Superior temporal gyrus (tissue), 1 donor: Measurements from ENCODE around the gene ODAD2.
"Not testable (repeated sequence)": the region's sequence is repeated elsewhere in the genome, so short reads cannot be mapped to it uniquely, and the experiment has no call there.

ENCODE experiments used
- DNase-seq: peaks from one replicate; pipeline ENCODE4 v3.0.0-alpha.2; 2016; ENCODE audit errors: extremely low spot score

ODAD2 gene

GRCh38 chr10:27970795-27971194 is 28.1 kb downstream of the ODAD2 start:
- DNase-seq, result not testable (repeated sequence)

DNA sequence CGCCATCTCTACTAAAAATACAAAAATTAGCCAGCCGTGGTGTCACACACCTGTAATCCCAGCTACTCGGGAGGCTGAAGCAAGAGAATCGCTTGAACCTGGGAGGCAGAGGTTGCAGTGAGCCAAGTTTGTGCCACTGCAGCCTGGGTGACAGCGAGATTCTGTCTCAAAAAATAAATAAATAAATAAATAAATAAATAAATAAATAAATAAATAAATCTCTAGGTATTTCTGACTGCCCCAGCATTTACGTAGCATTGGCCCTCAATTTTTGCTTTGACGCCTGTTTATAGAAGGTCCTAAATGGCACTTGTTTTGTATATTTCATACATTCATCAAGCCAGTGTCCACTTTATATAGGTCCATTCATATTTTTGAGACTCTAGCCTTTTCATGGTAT is 28.9 kb downstream of the ODAD2 start:
- DNase-seq, result not testable (repeated sequence)

DNA sequence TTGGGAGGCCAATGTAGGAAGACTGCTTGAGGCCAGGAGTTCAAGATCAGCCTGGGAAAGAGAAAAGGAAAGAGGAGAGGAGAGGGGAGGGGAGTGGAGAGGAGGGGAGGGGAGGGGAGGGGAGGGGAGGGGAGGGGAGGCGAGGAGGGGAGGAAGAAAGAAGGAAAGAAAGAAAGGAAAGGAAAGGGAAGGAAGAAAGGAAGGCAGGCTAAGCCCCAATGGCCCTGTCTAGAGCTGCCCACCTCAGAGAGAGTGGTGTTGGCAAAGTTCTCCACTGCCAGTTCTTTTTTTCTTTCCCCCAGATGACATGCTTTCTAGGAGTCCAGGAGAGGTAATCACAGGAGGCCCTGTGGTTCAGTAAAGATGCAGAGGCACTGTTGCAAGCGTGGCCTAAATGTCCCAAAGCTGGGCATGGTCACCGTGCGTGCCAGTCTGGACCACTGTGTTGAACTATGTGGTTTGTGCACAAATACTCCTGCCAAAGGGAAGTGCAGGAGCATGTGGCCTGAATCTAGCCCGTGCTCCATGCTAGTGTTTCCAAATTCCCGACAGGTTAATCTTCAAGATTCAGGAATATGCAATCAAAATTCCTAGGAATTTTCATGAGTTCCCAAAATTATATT is 39.7 kb downstream of the ODAD2 start:
- DNase-seq, result no peak

DNA sequence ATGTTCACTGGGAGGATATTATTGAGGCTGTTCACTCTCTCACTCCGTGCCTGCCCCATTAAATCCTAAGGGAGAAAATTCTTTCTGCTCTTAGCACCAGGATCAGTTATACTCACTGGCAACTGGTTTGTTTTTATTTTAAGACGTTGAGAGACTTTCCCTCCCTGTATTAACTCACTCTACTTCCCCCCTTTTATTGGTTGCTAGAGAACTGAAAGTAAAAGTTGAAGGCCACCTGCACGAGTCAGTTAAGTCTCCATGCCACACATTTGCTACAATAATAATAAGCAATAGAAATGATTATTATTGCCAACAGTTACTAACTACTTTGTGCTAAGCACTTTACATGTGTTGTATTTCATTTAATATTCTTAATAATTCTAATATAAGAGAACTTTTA is 40.5 kb downstream of the ODAD2 start:
- DNase-seq, result not testable (repeated sequence)

DNA sequence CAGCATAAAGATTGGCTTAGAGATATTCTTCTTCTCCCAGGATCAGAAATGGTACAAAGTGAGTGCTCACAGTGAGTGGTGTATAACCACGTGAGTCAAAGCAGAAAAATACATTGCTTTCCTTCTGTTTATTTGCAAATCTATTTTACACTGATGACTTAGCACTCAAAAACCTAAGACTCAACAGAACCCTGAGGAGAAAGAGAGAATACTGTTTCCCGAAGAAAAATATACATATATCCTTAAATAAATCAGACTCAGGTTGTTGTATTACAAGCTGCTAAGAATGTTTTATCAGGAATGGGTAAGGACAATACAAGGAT is 48.7 kb downstream of the ODAD2 start:
- no peak for DNase-seq

DNA sequence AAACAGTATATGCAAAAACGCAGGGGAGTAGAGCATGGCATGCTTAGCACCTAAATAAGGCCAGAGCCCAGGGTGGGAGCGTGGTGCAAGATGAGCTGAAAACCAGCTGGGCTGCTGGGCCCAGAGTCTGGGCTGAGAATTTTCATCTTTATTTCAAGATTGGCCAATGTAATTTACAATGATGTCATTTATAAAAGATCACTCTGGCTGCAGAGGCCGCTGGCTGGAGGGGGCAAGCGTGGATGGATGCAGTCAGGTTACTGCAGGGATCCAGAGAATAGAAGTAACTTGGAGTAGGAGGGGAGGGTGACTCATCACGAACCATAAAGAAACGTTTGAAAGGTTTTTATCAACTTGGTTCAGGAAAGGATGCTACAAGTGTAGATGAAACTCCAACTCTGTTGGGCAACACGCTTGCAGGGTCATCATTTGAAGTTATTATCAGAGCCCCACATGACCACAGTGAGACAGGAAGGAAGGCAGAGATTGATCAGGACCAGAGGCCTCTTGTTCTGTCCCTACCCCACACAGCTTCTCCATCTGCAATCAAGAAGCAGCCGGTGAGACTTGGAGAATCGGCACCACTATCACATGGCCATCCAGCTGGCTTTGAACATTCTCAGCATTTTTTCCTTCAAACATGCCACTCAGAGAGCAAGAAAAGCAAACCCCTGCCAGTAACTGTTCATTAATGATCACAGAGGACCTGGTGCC is 49.2 kb downstream of the ODAD2 start:
- no peak for DNase-seq

DNA sequence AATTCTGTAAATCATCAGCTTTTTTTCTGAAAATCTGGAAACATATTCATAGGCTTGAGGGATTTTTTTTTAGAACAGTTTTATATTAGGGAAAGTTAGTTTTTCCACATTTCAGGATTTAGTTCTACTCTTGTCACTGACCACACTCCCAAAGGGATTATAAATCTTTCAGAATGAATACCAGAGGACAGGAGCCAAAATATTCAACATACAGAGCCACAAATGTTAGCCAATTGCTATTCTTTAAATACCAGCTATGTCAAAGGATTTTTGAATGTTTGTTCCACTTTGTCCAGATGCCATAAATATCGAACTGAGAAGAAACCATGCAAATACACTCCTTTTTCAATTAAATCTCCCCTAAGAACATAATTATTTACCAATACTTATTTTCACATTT is 50.7 kb downstream of the ODAD2 start:
- no peak for DNase-seq

GRCh38 chr10:27947540-27947939 is 51.3 kb downstream of the ODAD2 start:
- no peak for DNase-seq

DNA sequence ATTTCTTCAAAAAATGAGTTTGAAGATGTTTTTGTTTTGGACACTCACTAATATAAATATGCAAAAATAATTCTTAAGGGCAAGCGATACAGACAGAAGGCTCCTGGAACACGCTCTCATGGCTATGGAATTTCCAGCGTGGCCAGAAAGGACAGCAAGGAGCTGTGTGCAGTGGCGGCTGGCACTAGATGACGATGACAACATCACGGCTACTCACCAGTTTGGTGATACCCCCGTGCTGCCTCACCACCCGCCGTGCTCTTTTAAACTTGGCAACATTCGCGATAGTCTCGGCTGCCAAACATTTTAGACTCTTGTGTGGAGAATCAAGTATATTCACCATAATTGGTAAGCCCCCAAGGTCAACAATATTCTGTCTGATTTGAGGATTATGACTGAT is 54.9 kb downstream of the ODAD2 start:
- DNase-seq, result no peak

GRCh38 chr10:27914888-27915287 is 84.0 kb downstream of the ODAD2 start:
- no peak for DNase-seq

DNA sequence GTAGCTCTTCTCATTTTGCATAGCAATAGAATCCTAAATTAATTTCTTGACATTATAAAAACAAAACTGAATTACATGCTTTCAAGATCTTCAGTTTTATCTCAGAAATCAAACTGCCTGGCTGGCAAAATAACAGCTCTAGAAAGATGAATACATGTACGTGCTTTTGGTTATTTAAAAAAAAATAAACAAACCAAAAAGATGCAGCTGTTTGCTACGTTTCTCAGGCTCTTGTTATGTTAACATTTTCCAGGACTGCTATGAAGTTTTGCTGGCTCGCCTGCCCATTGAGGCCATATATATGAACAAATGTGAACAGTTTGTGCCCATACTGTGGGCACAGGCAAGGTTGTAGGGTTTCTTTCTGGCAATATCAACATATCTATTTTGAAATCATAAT is 86.6 kb downstream of the ODAD2 start:
- DNase-seq, result no peak

DNA sequence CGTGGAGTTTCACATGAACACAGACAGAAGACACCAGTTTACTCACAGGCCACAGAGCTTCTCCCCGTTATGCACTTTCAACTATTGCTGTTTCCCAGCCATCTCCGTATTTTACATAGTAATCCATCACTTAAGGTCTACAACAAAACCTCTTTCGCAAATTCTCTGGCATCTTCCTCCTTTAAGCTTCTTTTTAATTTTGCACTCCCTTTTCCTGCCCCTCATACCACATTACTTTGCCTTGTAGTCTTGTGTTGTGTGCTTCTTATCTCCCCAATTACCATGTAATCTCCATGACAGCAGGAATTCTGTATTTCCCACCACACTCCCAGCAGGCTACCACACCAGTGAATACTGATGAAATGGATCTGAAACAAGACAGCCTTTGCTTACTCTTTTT is 87.3 kb downstream of the ODAD2 start:
- DNase-seq, result no peak

DNA sequence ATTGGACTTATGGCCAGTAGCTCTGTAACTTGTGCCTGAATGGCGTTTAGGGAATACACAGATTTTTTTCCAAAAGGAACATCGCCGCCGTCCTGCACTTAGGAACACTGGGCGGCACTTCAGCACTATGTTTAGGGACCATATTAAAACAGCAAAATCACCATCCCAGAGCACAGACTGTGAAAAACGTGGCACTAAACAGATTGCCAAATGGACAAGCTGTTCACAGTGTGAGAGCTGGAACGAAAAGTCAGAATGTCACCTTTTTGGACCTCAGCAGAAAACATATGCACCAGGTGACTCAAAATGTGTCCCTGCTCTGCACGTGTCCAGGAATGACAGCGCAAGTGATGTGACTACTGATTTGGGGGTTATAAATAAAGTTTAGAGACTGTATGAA is 87.9 kb downstream of the ODAD2 start:
- DNase-seq, result no peak

DNA sequence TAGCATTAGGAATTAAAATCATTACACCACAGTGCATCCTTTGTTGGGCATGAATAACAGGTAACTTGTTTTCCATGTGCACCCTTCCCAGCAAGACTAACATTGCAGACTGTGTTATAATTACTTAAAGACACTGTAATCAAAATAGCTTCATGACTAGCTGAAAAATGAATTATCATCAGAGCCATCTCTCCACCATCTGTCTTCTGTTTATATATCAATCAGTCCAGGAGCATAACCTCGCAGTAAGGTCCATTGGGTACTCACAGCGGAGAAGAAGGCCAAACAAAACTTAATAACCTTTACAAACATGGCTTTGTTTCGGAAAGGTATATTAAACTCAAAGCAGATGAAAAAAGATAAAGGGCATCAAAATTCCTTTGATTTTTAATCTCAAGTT is 90.6 kb downstream of the ODAD2 start:
- DNase-seq, result no peak

DNA sequence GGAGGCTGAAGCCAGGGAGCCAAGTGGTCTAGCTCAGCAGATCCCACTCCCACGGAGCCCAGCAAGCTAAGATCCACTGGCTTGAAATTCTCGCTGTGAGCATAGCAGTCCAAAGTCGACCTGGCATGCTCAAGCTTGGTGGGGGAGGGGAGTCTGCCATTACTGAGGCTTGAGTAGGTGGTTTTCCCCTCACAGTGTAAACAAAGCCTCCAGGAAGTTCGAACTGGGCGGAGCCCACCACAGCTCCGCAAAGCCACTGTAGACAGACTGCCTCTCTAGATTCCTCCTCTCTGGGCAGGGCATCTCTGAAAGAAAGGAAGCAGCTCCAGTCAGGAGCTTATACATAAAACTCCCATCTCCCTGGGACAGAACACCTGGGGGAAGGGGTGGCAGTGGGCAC is 99.4 kb downstream of the ODAD2 start:
- DNase-seq, result not testable (repeated sequence)

DNA sequence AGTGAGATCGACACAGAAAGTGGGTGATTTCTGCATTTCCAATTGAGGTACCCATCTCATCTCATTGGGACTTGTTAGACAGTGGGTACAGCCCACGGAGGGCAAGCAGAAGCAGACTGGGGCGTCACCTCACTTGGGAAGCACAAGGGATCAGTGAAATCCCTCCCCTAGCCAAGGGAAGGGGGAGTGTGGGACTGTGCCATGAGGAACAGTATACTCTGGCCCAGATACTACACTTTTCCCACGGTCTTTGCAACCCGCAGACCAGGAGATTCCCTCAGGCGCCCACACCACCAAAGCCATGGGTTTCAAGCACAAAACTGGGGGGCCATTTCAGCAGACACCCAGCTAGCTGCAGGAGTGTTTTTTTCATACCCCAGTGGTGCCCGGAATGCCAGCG is 99.8 kb downstream of the ODAD2 start:
- no peak for DNase-seq

- no peak for DNase-seq
Observed at GRCh38 chr10:27893358-27893954, 105.4 kb downstream of the ODAD2 start.

DNA sequence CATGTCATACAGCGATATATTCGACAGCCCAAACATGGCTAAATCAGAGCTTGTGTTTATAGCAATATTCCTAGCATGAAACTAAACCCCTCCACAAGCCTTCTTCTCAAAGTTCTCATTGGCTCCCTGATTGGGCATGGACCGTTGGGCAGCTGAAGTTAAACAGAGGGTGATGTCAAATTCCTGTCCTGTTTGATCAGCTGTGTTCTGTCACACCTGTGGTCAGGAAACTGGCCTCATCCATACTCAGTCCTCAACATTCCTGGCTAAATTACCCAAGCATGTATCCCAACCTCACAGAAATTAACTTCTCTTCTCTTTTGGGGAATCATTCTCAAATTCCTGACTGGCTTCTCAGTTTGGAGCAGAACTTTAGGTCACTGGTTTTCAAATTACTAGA is 107.9 kb downstream of the ODAD2 start:
- DNase-seq, result no peak

DNA sequence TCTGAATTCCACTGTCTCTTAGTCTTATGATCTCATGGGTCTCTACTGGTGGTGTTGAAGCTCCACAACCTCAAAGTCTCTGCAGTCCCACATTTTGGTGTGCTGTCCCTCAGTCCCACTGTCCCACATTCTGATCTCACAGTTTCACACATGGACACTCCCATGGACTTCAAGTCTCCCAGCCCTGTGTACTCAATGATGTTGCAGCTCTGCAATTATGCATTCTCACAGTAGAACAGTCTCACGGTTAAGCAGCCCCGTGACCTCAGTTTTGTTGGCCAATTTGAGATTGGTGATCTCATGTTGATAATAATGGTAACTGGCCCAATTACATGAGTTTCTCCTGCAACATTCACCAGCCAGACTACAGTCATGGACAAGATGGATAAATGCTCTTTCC is 109.4 kb downstream of the ODAD2 start:
- DNase-seq, result no peak

DNA sequence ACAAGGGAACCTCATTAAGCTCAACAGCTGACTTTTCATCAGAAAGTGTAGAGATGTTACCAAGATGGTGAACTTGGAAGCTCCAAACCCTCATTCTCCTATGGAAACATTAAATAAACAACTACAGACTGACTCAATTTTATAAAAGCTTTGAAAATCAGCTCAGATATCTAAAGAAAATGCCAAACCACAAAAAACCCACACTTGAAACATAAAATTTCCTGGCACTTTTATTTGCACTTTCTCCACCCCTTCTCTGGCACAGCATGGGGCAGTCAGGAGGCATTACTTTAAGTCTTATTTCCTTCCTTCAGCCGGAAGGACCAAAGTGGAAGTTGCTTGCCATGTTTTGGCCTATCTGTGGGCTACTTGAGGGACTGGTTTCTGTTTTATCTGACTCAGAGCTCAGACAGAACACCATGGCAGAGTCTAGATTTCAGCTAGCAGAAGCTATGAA is 114.7 kb downstream of the ODAD2 start:
- no peak for DNase-seq

DNA sequence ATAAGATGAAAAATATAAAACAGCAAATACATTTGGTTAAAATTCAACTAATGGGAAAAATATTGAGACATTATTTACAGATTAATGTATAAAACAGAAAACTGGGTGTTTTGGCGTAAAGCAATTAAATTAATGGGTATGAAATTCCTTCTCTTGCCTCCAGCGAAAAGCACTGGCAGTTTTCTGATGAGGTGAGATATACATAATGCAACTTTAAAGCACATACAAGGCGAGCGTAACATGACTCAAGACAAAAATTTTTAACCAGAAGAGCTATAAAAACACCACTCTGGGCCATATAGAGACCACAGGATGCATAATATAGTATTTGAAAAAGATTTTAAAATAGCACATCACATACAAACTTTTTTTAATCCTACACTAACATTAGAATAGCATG is 120.6 kb downstream of the ODAD2 start:
- DNase-seq, result no peak

DNA sequence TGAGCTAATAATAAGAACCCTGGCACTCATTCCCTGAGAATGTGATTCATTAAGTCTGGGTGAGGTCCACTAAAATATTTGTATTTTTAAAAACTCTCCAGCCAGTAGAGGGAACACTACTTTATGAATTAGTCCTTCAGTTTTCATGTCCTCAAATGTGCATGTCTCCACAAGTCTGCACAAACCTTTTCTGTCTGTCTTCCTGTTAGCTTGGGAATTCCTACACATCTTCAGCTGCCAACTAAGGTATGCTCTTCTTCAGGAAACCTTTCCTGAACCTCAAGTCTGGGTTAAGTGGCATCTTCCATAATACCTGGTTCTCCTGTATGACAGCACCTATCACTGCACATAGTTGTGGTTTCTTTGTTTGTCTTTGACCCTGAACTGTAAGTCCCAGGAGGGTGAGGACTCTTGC is 133.7 kb downstream of the ODAD2 start:
- no peak for DNase-seq

- DNase-seq, result no peak
Observed at GRCh38 chr10:27861781-27862180, 137.1 kb downstream of the ODAD2 start.
